RWPE1 (cell line): ENCODE measurements around the gene SLC2A9.

Source experiments
- CTCF ChIA-PET: fragments of 350-600 bp; sonication (Branson Sonifier 250); formaldehyde crosslinking; extraction: SDS; loops from one replicate; lab custom pipeline; 2021; lab: Yijun Ruan, JAX
- POLR2A ChIA-PET: fragments of 400-600 bp; formaldehyde crosslinking; extraction: SDS; loops from one replicate; lab custom pipeline; 2020; ENCODE audit warnings: antibody characterized with exemption; ENCODE audit not compliant: low non-redundant PET; lab: Yijun Ruan, JAX
- DNase-seq: peaks from one replicate; pipeline ENCODE4 v3.0.0; 2012; ENCODE audit warnings: low spot score
- H3K27ac ChIP-seq: fragments of 450-650 bp; 2 replicates; pipeline ENCODE4 v1.5.1; 2017
- CTCF ChIP-seq: fragments of 450-650 bp; conservative IDR thresholded peaks from 2 replicates; pipeline ENCODE4 v1.5.1; 2017; ENCODE audit warnings: low read depth, mild to moderate bottlenecking

The SLC2A9 gene

GRCh38 chr4:9825049-9825448, 196.2 kb downstream of the SLC2A9 start:
- no peak overlapping the region for H3K27ac ChIP-seq
- no peak for DNase-seq
- no peak for TF ChIP-seq CTCF
- ChIA-PET POLR2A (no interaction called here), CTCF (no interaction called here)

- no peak overlapping the region for H3K27ac ChIP-seq
- DNase-seq, result no peak
- no peak for TF ChIP-seq CTCF
- POLR2A ChIA-PET, result no interaction called here
- CTCF ChIA-PET, result no interaction called here
Measured at GRCh38 chr4:9820343-9820742, 201.0 kb downstream of the SLC2A9 start.

- DNase-seq, result no peak
- H3K27ac ChIP-seq, result no peak overlapping the region
- no peak for TF ChIP-seq CTCF
- POLR2A ChIA-PET, result no interaction called here
- CTCF ChIA-PET, result no interaction called here
Measured at GRCh38 chr4:9816285-9816684, 205.0 kb downstream of the SLC2A9 start.

- POLR2A ChIA-PET, result no interaction called here
- DNase-seq, result no peak
- CTCF ChIA-PET, result no interaction called here
- no peak overlapping the region for H3K27ac ChIP-seq
- TF ChIP-seq CTCF, result no peak
Measured at GRCh38 chr4:9812501-9813340, 208.6 kb downstream of the SLC2A9 start.

GRCh38 chr4:9811806-9812205, 209.5 kb downstream of the SLC2A9 start:
- POLR2A ChIA-PET, result no interaction called here
- DNase-seq, result no peak
- CTCF ChIA-PET, result no interaction called here
- no peak for TF ChIP-seq CTCF
- no peak overlapping the region for H3K27ac ChIP-seq

GRCh38 chr4:9808077-9808476, 213.2 kb downstream of the SLC2A9 start:
- POLR2A ChIA-PET, result no interaction called here
- TF ChIP-seq CTCF, result no peak
- no peak for DNase-seq
- CTCF ChIA-PET, result no interaction called here
- H3K27ac ChIP-seq, result no peak overlapping the region
